ENCODE results near the gene SLC30A2. TPM values are rescaled to one million over a fixed set of nuclear protein-coding genes. Genes with fewer than 3 reads are reported as not detected.
"Not testable (repeated sequence)": the region's sequence is repeated elsewhere in the genome, so short reads cannot be mapped to it uniquely, and the experiment has no call there.

SLC30A2 gene, protein sequence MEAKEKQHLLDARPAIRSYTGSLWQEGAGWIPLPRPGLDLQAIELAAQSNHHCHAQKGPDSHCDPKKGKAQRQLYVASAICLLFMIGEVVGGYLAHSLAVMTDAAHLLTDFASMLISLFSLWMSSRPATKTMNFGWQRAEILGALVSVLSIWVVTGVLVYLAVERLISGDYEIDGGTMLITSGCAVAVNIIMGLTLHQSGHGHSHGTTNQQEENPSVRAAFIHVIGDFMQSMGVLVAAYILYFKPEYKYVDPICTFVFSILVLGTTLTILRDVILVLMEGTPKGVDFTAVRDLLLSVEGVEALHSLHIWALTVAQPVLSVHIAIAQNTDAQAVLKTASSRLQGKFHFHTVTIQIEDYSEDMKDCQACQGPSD
- total RNA-seq (1 to 10 TPM in 1 of 5 donors, not detected in 4; 2.0 TPM), polyA plus RNA-seq (under 1 TPM in 2 of 3 donors, not detected in 1; 0.30 to 0.46 TPM)
- long read RNA-seq, donor 1, result 0 reads
- long read RNA-seq, donor 2, result 0 reads
- long read RNA-seq, donor 3, result 0 reads
- long read RNA-seq, donor 4, result 0 reads
- long read RNA-seq, donor 5, result 0 reads
- long read RNA-seq, donor 6, result 0 reads
- long read RNA-seq, donor 7, result 0 reads
- long read RNA-seq, donor 8, result 0 reads
- long read RNA-seq, donor 9, result 0 reads
- long read RNA-seq, donor 10, partial matches to known transcripts, result 0 of 2 reads
- long read RNA-seq, donor 10, other reads (novel, unspliced or antisense), result 0 of 2 reads

DNA sequence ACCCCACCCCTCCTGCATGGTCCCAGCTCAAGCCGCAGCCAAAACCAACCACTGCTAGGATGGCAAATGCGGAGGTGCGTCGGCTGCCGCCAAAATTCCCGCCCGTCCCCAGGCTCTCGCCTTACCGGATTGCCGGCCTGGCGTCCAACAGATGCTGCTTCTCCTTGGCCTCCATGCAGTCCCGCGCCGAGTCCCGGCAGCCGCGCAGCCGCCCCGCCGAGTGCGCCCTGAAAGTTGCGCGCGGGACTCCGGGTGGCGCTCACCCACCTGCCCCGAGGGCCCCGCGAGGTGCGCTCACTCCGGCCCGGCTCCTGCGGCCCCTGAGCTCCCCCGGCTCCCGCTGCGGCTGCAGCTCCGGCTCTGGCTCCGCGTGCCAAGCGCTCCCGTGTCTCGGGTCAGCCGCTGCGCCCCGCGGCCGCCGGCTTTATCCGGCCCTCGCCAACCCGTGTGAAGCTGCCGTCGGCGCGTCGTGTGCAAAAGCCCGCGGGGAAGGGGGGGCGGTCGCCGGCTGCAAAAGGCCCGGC lies at the start of gene SLC30A2:
TSS of gene SLC30A2 (minus strand) at position 397 of the 524 bp plus-strand sequence. CDS start at position 175, 222 bp downstream.
- Histone ChIP-seq H3K27ac (no peak within 1 kb of the TSS), H3K4me3 (peak within 1 kb of the TSS; percentile 11 to 39 (median 26)), H3K27me3 (peaks cover 15 to 85% (median 65%) of the 10 kb centered on the region in 3 donors), H3K9me3 (no peaks in the 10 kb centered on the region), H3K4me1 (peaks cover 14 to 18% (median 17%) of the 10 kb centered on the region in 4 donors), H3K36me3 (no peaks in the 10 kb centered on the region)
- intact Hi-C loops (cut with DNase I; ENCODE audit: low total_unique reads), result no loop called here
- DNase-seq, result peak in 1 of 2 donors; percentile 76
- TF ChIP-seq POLR2A (IDR thresholded peaks at IDR 0.05), result no peak
- no peak for TF ChIP-seq EP300 (IDR thresholded peaks at IDR 0.05)
- TF ChIP-seq POLR2AphosphoS5 (IDR thresholded peaks at IDR 0.05), result no peak
- TF ChIP-seq, protein P1, sequence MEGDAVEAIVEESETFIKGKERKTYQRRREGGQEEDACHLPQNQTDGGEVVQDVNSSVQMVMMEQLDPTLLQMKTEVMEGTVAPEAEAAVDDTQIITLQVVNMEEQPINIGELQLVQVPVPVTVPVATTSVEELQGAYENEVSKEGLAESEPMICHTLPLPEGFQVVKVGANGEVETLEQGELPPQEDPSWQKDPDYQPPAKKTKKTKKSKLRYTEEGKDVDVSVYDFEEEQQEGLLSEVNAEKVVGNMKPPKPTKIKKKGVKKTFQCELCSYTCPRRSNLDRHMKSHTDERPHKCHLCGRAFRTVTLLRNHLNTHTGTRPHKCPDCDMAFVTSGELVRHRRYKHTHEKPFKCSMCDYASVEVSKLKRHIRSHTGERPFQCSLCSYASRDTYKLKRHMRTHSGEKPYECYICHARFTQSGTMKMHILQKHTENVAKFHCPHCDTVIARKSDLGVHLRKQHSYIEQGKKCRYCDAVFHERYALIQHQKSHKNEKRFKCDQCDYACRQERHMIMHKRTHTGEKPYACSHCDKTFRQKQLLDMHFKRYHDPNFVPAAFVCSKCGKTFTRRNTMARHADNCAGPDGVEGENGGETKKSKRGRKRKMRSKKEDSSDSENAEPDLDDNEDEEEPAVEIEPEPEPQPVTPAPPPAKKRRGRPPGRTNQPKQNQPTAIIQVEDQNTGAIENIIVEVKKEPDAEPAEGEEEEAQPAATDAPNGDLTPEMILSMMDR (IDR thresholded peaks at IDR 0.05), result no peak
- 1% methylated on average over 20 to 58 of the region's 62 CpGs for WGBS, 5 donors

DNA sequence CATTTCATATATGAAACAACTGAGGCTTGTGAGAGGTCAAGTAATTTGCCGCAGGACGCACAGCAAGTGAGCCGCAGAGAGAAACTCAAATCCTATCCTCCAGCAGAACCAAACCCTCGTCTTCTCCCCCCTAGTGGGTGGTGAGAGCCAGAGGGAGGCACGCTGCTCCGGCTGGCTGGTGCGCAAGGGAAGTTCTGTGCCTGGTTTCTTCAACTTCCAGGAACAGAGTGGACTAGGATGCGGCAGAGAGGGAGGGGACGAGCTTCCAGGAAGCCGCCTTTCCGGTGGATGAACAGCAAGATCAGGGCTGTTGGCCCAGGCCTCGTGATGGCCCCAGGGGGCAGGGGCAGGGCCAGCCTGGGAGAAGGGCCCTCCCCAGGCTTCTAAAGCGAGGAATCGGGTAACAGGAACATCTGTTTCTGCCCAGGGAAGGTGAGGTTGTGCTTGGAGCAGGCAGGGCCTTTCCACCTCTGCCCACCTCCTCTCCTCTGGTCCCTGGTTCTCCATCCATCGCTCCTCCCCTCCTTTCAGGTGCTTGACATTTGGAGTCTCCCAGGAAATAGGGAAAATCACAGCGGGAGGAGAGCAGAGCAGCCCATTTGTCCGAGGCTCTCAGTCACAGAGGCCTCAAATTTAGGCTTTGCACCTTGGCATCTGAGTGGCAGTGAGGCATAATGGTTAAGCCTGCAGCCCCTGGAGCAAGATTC lies 48.9 kb upstream of the SLC30A2 start:
- intact Hi-C loops (cut with DNase I; ENCODE audit: low total_unique reads), result no loop called here
- no peaks in the 10 kb centered on the region for H3K9me3 ChIP-seq
- H3K36me3 ChIP-seq, result no peaks in the 10 kb centered on the region
- 52 to 67% (median 63%) methylated on average over 17 of the region's 17 CpGs for WGBS, 5 donors
- peaks cover 0 to 20% (median 5%) of the 10 kb centered on the region in 4 donors for H3K4me1 ChIP-seq
- peaks cover 0 to 39% (median 7%) of the 10 kb centered on the region in 3 donors for H3K27me3 ChIP-seq
- TF ChIP-seq, protein P1 (IDR thresholded peaks at IDR 0.05), result no peak
- TF ChIP-seq POLR2A (IDR thresholded peaks at IDR 0.05), result no peak
- no peak for TF ChIP-seq EP300 (IDR thresholded peaks at IDR 0.05)
- TF ChIP-seq POLR2AphosphoS5 (IDR thresholded peaks at IDR 0.05), result peak in 1 of 3 donors; percentile 41
- H3K27ac ChIP-seq, result peak overlapping the region in 2 of 5 donors; percentile 8 to 39
- no peak overlapping the region for H3K4me3 ChIP-seq
- peak in 1 of 2 donors; percentile 49 for DNase-seq

- peak in 1 of 2 donors; percentile 73 for DNase-seq
- H3K27ac ChIP-seq, result peak overlapping the region in 2 of 5 donors; percentile 8 to 39
- peaks cover 0 to 20% (median 5%) of the 10 kb centered on the region in 4 donors for H3K4me1 ChIP-seq
- intact Hi-C loops (cut with DNase I; ENCODE audit: low total_unique reads), result no loop called here
- H3K27me3 ChIP-seq, result peaks cover 0 to 43% (median 7%) of the 10 kb centered on the region in 3 donors
- no peaks in the 10 kb centered on the region for H3K36me3 ChIP-seq
- 25 to 39% (median 30%) methylated on average over 9 to 11 of the region's 11 CpGs for WGBS, 5 donors
- no peaks in the 10 kb centered on the region for H3K9me3 ChIP-seq
- no peak overlapping the region for H3K4me3 ChIP-seq
- no peak for TF ChIP-seq POLR2AphosphoS5 (IDR thresholded peaks at IDR 0.05)
- no peak for TF ChIP-seq EP300 (IDR thresholded peaks at IDR 0.05)
- TF ChIP-seq POLR2A (IDR thresholded peaks at IDR 0.05), result no peak
- TF ChIP-seq, protein P1 (IDR thresholded peaks at IDR 0.05), result no peak
Observed at GRCh38 chr1:26094076-26094669, 48.3 kb upstream of the SLC30A2 start.

DNA sequence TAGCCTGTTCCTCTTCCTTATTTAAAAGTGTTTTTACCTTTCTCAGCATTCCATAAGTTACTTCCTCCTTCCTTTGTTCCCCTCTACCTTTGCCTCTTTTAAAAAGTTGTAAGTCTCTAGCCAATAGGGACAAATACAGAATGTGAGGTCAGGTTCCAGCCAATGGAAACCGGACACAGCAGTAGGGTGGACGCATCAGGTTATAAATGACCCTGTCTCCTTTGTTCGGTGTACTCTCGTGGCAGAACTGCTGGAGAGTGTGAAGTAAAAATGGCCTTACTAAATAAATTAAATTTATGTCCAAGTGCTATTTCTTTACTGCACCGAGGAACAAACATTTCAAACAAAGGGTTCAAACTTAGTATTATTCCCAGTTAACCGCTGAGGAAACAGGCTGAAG lies 47.7 kb upstream of the SLC30A2 start:
- WGBS, 5 donors, result 20 to 35% (median 30%) methylated on average over 6 of the region's 6 CpGs
- peak overlapping the region in 2 of 5 donors; percentile 8 to 39 for H3K27ac ChIP-seq

More for the DNA sequence above, 47.7 kb upstream of the SLC30A2 start:
- H3K36me3 ChIP-seq; H3K9me3 ChIP-seq; DNase-seq; intact Hi-C loops (cut with DNase I; ENCODE audit: low total_unique reads); H3K4me3 ChIP-seq: not testable (repeated sequence)
- Histone ChIP-seq H3K4me1 (peaks cover 0 to 20% (median 5%) of the 10 kb centered on the region in 4 donors), H3K27me3 (peaks cover 0 to 46% (median 7%) of the 10 kb centered on the region in 3 donors)
